HepG2 (cell line): Measurements from ENCODE around the gene SERINC4. TPM values are rescaled to one million over a fixed set of nuclear protein-coding genes. Genes with fewer than 3 reads are reported as not detected.

Experiments used
- ASH2L ChIP-seq: fragments of 300-600, 200-600 bp; sonication (generic); IDR thresholded peaks from 2 replicates; pipeline ENCODE4 v1.7.0; 2017; ENCODE audit warnings: low read depth, mild to moderate bottlenecking, moderate library complexity, mixed read lengths, low read length; ENCODE audit not compliant: insufficient read length
- BATF2 ChIP-seq: sonication (generic); formaldehyde crosslinking; IDR thresholded peaks from 2 replicates; pipeline ENCODE4 v1.8.0; 2022; ENCODE audit warnings: mild to moderate bottlenecking, missing genetic modification reagents, moderate library complexity
- ETS1 ChIP-seq: sonication (generic); formaldehyde crosslinking; IDR thresholded peaks from 2 replicates; pipeline ENCODE4 v1.4.0; 2020; ENCODE audit warnings: missing genetic modification reagents
- FOXO1 ChIP-seq: sonication (generic); formaldehyde crosslinking; IDR thresholded peaks from 2 replicates; pipeline ENCODE4 v1.4.0; 2020; ENCODE audit warnings: missing genetic modification reagents
- HOXA9 ChIP-seq: sonication (generic); formaldehyde crosslinking; IDR thresholded peaks from 2 replicates; pipeline ENCODE4 v1.8.1; 2022; ENCODE audit warnings: missing genetic modification reagents, mild to moderate bottlenecking, moderate library complexity, borderline replicate concordance
- KMT2A ChIP-seq: sonication (generic); formaldehyde crosslinking; IDR thresholded peaks from 2 replicates; pipeline ENCODE4 v1.4.0; 2020; ENCODE audit warnings: missing genetic modification reagents
- PAXIP1 ChIP-seq: sonication (generic); formaldehyde crosslinking; conservative IDR thresholded peaks from 2 replicates; pipeline ENCODE4 v1.4.0; 2020; ENCODE audit warnings: mild to moderate bottlenecking, missing genetic modification reagents, moderate library complexity
- TFDP2 ChIP-seq: sonication (generic); formaldehyde crosslinking; IDR thresholded peaks from 2 replicates; pipeline ENCODE4 v1.4.0; 2020; ENCODE audit warnings: missing genetic modification reagents
- ZBTB7B ChIP-seq: sonication (generic); formaldehyde crosslinking; IDR thresholded peaks from 2 replicates; pipeline ENCODE4 v1.4.0; 2020; ENCODE audit warnings: missing genetic modification reagents
- ZNF354B ChIP-seq: sonication (generic); formaldehyde crosslinking; IDR thresholded peaks from 2 replicates; pipeline ENCODE4 v1.8.0; 2022; ENCODE audit warnings: mild to moderate bottlenecking, missing genetic modification reagents
- ZNF589 ChIP-seq: sonication (generic); formaldehyde crosslinking; conservative IDR thresholded peaks from 2 replicates; pipeline ENCODE4 v1.8.0; 2022; ENCODE audit warnings: mild to moderate bottlenecking, moderate library complexity, missing genetic modification reagents
- ZNF607 ChIP-seq: sonication (generic); formaldehyde crosslinking; IDR thresholded peaks from 2 replicates; pipeline ENCODE4 v1.5.1; 2020; ENCODE audit warnings: missing genetic modification reagents, mild to moderate bottlenecking, borderline replicate concordance
- ZNF709 ChIP-seq: sonication (generic); formaldehyde crosslinking; IDR thresholded peaks from 2 replicates; pipeline ENCODE4 v1.5.0; 2020; ENCODE audit warnings: mild to moderate bottlenecking, missing genetic modification reagents
- ZNF761 ChIP-seq: sonication (generic); formaldehyde crosslinking; conservative IDR thresholded peaks from 2 replicates; pipeline ENCODE4 v1.4.0; 2020; ENCODE audit warnings: mild to moderate bottlenecking, missing genetic modification reagents
- ZSCAN21 ChIP-seq: sonication (generic); formaldehyde crosslinking; IDR thresholded peaks from 2 replicates; pipeline ENCODE4 v1.8.0; 2022; ENCODE audit warnings: mild to moderate bottlenecking, missing genetic modification reagents, moderate library complexity, borderline replicate concordance
- polyA plus RNA-seq, 8 experiments: library from polyadenylated mRNA; depleted of rRNA in 3 of 8; stranded (reverse) in 7 of 8; unstranded in 1 of 8; fragments of >200 nt; fragmentation: Illumina TruSeq in 4 of 8; extraction: Trizol in 4 of 8; gene quantifications; 2 replicates each; pipeline versions ENCODE4 v1.2.1 to v1.2.3, GENCODE V29; 2011 to 2016; ENCODE audit warnings: low read depth in 4 of 8, missing spikeins in 1 of 8, mixed read lengths in 1 of 8; ENCODE audit not compliant: insufficient read depth in 1 of 8
- total RNA-seq, 5 experiments: library from RNA; depleted of rRNA; stranded (reverse); fragments of >200 nt; fragmentation: Illumina TruSeq; extraction: Trizol; gene quantifications; 2 replicates each; pipeline ENCODE4 v1.2.3, GENCODE V29; 2016; ENCODE audit warnings: low read depth in 1 of 5
- TF ChIP-seq, protein P1 (sequence below): sonication (generic); formaldehyde crosslinking; IDR thresholded peaks from 2 replicates; pipeline ENCODE4 v1.8.0; 2022; ENCODE audit warnings: missing genetic modification reagents, mild to moderate bottlenecking, moderate library complexity, borderline replicate concordance
- TF ChIP-seq, protein P2 (sequence below): sonication (generic); formaldehyde crosslinking; IDR thresholded peaks from 2 replicates; pipeline ENCODE4 v1.8.1; 2022; ENCODE audit warnings: mild to moderate bottlenecking, missing genetic modification reagents

The SERINC4 gene
- total and polyA plus RNA-seq, 2 of the 13 experiments (the other 11 are each of a cell fraction or from before 2014, with no cell fraction given), result not detected

GRCh38 chr15:43746245-43746902 is 53.6 kb downstream of the SERINC4 start, which contains the start of gene PDIA3 (continued):
- TF ChIP-seq ZNF709 (peak; percentile 69), ETS1 (CRISPR knock-in tag) (peak; percentile 88; the same call in 1 of the 2 replicates), BATF2 (peak; percentile 64; the same call in 1 of the 2 replicates), FOXO1 (CRISPR knock-in tag) (peak; percentile 19; the same call in 1 of the 2 replicates), ASH2L (peak; percentile 75), HOXA9 (CRISPR knock-in tag) (0 out of 2 replicates have a peak, but pooled peaks have one; percentile 33), PAXIP1 (peak; percentile 33; the same call in 1 of the 2 replicates), ZSCAN21 (CRISPR knock-in tag) (peak; percentile 93; the same call in 1 of the 2 replicates), ZNF761 (CRISPR knock-in tag) (0 out of 2 replicates have a peak, but pooled peaks have one; percentile 39), ZNF354B (CRISPR knock-in tag) (0 out of 2 replicates have a peak, but pooled peaks have one; percentile 20), ZNF589 (CRISPR knock-in tag) (peak; percentile 85; the same call in 1 of the 2 replicates), TFDP2 (peak; percentile 70), KMT2A (peak; percentile 82; the same call in 1 of the 2 replicates), ZBTB7B (CRISPR knock-in tag) (peak; percentile 31; the same call in 1 of the 2 replicates), ZNF607 (CRISPR knock-in tag) (peak; percentile 34; the same call in 1 of the 2 replicates)
- TF ChIP-seq, protein P1, sequence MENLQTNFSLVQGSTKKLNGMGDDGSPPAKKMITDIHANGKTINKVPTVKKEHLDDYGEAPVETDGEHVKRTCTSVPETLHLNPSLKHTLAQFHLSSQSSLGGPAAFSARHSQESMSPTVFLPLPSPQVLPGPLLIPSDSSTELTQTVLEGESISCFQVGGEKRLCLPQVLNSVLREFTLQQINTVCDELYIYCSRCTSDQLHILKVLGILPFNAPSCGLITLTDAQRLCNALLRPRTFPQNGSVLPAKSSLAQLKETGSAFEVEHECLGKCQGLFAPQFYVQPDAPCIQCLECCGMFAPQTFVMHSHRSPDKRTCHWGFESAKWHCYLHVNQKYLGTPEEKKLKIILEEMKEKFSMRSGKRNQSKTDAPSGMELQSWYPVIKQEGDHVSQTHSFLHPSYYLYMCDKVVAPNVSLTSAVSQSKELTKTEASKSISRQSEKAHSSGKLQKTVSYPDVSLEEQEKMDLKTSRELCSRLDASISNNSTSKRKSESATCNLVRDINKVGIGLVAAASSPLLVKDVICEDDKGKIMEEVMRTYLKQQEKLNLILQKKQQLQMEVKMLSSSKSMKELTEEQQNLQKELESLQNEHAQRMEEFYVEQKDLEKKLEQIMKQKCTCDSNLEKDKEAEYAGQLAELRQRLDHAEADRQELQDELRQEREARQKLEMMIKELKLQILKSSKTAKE, result peak; percentile 80; the same call in 1 of the 2 replicates
- TF ChIP-seq, protein P2, sequence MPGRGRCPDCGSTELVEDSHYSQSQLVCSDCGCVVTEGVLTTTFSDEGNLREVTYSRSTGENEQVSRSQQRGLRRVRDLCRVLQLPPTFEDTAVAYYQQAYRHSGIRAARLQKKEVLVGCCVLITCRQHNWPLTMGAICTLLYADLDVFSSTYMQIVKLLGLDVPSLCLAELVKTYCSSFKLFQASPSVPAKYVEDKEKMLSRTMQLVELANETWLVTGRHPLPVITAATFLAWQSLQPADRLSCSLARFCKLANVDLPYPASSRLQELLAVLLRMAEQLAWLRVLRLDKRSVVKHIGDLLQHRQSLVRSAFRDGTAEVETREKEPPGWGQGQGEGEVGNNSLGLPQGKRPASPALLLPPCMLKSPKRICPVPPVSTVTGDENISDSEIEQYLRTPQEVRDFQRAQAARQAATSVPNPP (CRISPR knock-in tag), result peak; percentile 55; the same call in 1 of the 2 replicates
